G401 (cell line): ENCODE data around the gene RNH1. TPM values are rescaled to one million over a fixed set of nuclear protein-coding genes. Genes with fewer than 3 reads are reported as not detected.
A peak's percentile ranks its signal among the peaks of the same experiment; 100 is the strongest.

Experiments
- DNase-seq: peaks from one replicate; pipeline ENCODE4 v3.0.0-alpha.2; 2015; ENCODE audit warnings: low spot score
- in situ Hi-C: cut with HindIII; loops from 2 replicates; pipeline ENCODE4 v1.10.0; 2016; ENCODE audit warnings: low sequenced_read_pairs, mixed read lengths
- total RNA-seq: library from RNA; depleted of rRNA; stranded (reverse); fragments of >200 nt; shearing (Covaris generic); gene quantifications from 2 replicates; pipeline ENCODE4 v1.2.3, GENCODE V29; 2014; rRNA removed

Gene RNH1
- 164 and 168 TPM in 2 replicates for total RNA-seq

DNA sequence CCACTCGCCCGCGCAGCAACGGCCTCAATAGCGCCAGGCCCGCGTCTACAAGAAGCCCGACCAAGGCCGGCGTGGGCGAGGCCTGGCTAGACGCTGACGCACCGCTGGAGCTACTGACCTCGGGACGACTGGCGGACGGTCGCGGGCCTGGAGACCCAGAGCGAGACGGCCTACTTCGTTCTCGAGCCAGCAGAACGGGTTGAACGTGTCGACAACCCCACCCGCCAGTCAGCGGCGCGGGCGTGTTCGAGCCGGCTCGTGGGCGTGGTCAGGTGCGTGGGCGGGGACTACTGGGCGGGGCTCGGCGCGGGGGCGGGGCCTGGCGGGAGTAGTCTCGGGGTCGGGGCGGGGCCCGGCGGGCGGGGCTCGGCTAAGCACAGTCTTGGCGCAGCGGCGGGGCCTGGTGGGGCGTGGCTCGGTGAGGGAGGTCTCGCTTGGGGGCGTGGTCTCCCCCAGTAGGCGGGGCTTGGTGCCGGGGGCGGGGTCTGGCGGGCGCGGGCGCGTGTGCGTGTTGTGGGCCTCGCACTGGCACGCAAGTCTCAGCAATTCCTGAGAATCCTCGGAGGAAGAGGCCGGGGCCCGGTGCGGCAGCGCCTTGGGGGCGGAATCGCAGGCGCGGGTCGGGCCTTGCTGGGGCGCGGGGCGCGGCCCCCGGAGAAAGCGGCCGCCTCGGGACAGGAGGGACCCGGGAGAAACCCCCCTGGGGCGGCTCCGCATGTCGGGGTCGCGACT lies at the start of gene RNH1:
RNH1 (minus strand) TSS at position 248 of the 732 bp plus-strand sequence. CDS start 5,080 bp downstream, outside the sequence.
- DNase-seq = peak; percentile 91

DNA sequence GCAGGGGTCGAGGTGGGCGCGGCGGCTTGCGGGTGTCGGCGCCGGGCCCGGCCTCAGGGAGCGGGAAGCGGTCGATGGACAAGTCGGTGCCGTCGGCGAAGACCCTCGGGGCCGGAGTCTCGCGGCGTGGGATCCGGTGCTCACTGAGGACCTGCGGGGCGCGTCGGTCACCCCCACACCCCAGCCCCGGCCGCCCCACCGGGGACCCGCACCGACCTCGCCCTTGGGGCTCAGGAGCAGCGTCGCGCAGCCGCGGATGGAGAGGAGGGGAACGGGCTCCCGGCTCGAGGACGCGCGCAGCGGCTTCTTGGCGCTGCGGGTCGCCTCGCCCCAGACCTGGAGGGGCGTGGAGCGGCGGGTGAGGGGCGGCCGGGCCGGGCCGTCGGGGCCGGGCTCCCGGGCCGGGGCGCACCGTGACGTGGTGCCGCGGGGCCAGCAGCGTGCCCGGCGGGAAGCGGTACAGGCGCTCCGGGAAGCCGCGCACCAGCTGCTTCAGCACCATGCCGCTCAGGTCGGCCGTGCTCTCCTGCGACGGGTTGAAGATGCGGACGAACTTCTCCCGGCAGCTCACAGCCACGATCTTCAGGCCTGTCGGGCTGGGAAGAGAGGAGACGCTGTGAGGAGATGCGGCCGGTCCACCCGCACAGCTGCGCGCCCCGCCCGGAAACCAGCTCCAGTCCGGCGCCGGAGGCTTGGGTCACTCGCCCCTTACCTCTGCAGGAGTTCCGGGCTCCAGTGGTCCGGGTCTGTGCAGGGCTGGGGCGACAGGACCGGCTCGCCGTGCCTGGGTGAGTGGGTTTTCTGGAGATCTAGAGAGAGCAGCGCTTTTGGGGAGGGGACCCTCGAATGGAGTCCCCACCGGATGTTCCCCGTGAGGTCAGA lies 49.0 kb upstream of the RNH1 start:
- in situ Hi-C loops = no loop called here
- no peak for DNase-seq

More for the DNA sequence above, at the start of gene RNH1:
- in situ Hi-C loops = no loop called here

DNA sequence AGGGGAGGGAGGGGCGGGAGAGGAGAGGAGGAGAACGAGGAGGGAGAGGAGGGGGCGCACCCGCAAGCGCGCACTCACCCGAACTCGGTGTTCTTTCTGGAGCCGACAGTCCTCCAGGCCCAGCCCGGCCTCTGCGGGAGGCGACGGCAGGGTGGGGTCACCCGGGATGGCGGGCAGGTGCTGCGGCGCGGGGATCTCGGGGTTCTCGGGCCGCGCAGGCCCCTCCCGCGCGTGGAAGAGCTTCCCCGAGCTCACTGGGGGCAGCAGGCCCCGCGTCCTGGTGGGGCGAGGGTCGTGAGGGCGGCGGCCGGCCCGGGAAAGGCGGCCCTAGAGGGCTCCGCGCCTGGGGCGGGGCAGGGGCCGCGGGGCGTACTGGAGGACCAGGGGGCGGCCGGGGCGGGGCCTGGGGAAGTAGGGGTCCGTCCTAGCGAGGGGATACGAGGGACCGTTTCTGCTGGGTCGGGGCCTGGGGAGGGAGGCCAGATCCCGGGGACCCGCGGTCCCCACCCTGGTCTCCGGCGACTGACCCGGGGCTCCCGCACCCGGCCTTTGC lies 48.3 kb upstream of the RNH1 start:
- in situ Hi-C loops = no loop called here
- no peak for DNase-seq

DNA sequence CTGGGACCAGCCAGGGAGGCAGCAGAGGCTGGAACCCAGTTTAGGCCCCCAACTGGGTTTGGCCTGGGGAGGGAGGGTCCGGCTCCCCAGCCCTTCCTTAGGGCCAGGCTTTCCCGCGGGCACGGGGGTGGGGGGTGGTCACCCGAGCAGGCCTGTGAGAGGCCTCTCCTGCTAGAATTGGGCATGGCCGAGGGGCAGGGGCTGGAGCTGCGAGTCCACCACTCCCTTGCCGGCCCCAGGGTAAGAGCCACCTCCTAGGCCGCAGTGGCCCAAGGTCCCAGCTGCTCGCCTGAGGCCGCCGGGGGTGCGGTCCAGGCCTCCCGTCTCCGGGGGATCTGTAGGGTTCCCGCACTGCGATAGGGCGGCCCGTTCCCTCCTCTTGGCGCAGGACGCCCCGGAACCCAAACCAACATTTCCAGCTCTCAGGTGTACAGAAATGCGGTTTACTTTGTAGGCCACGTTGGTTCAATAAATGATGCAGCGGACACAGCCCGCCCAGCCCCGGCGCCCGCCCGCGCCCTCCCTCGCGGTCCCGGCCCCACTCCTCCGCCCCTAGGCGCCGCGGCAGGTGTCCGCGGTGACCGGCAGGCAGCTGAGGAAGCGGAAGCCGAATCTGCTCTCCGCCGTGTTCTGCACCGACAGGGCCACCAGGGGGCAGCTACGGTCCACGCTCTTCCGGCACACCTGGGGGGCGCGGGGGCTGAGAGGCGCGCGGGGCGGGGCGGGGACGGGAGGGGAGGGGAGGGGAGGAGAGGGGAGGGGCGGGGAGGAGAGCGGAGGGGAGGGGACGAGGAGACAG lies 47.6 kb upstream of the RNH1 start:
- peak; percentile 76 for DNase-seq
- in situ Hi-C loops = no loop called here

DNA sequence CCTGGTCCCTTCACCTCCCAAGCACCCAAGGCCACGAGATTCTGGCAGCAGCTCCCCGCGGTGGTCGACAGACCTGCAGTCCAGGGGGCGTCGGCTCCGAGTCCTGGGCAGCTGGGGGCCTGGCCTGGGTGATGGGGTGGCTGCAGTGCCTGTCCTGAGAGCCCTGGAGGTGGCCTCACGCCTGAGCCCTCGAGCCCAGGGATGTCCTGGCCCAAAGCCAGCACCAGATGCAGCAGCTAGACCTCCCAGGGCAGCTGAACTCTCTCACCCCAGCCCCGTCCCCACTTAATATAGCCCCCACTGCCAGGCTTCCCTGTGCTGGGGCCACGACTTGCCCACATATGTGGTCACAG lies 46.9 kb upstream of the RNH1 start:
- in situ Hi-C loops = no loop called here
- no peak for DNase-seq

DNA sequence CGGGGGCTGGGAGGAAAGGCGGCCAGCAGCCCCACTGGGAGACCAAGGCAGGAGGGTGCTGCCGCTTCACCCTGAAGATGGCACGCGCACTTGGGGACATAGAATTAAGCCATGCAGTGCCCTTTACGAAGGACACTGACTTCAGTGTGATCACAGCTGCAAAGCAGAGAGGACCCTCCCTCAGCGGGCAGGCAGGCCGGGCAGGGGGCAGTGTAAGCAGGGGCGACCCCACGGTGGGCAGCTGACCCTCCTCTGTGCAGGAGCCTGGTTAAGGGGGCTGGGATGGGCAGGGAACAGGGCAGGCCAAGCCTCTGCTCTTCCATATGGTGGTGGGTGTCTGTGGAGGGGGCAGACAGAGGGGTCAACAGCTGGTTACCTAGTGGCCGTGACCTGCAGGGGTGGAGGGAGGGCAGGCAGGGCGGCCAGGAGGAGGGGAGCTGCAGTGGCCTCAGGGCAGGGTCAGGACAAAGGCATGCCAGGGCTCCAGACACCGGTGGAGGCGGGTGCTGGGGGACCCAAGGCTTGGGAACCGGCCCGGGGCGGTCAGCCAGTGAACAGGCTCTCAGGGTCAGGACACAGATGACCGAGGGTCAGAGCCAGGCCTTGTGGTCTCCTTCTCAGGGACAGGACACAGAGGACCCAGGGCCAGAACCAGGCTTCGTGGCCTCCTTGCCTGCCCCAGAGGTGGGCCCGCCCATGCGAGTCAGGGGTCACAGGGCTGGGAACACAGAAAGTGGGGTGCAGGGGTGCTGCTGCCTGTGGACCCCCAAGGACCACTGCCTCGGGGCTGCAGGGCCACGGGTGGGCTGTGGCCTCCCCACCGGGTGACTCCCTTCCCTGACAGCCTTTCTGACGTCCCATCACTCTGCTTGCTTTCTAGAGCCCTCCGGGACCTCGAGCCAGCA lies 46.3 kb upstream of the RNH1 start:
- DNase-seq = no peak
- in situ Hi-C loops = no loop called here

DNA sequence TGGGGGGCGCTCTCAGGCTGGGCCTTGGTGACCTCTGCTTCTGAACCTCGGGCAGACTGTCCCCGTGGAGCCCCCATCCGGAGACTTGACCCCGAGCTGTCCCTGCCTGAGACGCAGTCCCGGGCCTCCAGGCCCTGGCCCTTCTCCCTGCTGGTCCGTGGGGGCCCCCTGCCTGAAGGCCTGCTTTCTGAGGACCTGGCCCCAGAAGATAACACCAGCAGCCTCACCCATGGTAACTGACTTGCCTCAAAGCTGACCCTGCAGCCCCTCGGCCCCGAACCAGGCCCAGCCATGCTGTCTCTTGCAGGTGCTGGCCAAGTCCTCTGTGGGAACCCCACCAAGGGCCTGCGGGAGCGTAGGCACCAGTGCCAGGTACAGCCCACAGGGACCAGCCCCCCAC lies 44.6 kb upstream of the RNH1 start:
- in situ Hi-C loops = no loop called here
- DNase-seq = no peak

DNA sequence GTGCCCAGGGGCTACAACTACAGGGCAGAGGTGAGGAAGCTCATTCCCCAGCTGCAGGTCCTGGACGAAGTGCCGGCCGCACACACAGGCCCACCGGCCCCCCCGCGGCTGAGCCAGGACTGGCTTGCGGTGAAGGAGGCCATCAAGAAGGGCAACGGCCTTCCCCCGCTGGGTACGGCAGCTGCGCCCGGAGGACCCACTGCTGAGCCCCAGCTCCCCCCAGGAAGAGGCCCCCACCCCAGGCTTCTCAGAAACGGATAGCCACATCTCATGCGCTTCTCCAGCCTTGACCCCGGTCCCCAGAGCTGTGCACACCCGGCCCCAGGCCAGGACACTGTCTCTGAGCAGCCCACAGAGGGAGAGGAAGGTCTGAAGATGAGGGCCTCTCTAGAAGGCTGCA lies 44.1 kb upstream of the RNH1 start:
- in situ Hi-C loops = no loop called here

DNA sequence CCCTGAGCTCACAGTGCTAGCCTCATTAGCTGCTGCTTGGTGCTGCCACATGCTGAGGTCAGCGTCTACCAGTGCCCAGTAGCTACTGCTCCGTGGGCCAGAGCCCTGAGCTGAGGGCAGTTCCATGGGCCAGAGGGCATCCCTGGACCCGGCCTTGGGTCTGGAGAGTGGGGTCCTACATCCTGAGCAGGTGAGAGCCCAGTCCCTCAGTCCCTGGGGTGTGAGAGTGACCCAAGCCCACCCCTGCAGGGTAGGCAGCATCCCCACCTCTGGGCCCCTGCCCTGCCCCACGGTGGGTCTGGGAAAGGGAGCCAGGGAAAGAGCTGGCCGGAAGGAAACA lies 43.7 kb upstream of the RNH1 start:
- DNase-seq = no peak
- in situ Hi-C loops = no loop called here

More for the DNA sequence above, 44.1 kb upstream of the RNH1 start:
- no peak for DNase-seq

DNA sequence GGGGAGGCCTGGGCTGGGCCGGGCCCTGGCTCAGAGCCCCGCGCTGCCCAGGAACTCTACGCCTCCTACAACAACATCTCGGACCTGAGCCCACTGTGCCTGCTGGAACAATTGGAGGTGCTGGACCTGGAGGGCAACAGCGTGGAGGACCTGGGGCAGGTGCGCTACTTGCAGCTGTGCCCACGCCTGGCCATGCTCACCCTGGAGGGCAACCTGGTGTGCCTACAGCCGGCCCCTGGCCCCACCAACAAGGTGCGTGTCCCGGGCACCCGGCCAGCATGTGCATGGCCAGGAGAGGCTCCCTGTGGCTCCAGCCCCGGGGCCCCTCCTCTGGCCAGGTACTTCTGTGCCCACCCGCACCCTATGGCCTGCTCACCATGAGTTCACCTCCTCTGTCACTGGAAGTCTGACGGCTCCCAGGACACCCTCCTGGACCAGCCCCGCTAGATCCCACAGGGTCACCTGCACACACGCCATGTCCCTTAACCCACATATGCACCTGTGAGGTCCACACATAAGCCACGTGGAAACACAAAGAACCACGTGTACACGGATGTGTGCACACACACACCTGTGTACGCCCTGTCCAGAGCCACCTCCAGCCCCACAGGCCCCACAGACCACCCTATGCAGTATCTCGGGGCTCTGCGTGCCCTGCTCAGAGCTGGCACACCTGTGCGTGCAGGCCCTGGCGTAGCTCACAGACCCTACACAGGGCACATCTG lies 43.1 kb upstream of the RNH1 start:
- DNase-seq = no peak
- in situ Hi-C loops = no loop called here

DNA sequence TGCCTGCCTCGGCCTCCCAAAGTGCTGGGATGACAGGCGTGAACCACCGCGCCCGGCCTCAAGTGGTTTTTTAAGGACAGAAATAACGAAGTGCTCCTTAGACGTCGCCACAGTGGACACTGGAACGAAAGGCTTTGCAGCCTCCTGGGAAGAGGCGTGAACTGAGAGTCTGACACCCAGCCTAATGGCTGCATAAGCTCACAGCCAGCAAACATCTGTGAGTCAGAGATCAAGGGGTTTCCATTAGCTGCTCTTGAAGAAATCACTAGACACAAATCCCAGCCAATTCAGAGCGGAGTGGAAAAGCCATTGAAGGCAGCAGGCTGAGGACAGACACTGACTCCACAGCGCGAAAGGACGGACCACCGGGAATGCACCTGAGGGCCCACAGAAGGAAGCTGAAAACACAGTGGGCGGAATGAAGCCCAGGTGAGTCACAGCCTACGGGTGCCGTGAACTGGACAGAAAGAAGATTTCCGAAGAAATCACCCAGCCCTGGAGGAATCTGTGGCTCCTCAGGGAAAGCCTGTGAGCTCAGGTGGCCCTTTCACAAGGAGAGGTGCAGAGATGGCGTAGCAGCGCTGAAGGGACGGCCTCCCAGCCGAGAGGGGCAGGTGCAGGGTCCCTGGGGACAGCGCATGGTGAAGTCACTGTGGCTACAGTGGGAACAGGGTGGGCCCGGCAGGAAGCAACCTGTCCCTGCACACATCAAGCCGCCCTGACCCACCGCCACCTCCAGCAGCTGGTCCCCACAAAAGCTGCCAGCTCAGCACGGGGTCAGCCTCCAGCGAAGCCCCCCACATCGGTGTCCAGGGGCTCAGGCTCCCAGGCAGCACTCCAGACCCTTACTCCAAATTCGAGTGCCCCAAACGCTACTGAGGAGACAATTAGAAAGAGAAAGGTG lies 41.9 kb upstream of the RNH1 start:
- no peak for DNase-seq
- in situ Hi-C loops = no loop called here

DNA sequence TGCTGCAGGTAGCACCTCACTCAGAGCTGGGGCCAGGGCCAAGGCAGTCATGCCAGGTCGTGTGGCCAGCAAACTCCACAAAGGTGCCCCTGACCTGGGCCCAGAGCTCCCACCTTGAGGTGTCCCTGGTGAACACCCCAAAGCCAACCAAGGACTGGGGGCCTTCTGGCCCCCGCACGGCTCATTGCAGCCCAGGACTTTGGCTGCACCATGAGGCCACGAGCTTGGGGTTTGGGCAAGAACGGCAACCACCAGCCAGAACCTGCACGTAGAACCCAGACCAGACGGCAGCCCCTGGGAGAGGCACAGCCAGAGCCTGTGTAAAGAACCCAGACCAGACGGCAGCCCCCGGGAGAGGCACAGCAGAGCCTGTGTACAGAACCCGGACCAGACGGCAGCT lies 38.1 kb upstream of the RNH1 start:
- no peak for DNase-seq
- in situ Hi-C loops = no loop called here

DNA sequence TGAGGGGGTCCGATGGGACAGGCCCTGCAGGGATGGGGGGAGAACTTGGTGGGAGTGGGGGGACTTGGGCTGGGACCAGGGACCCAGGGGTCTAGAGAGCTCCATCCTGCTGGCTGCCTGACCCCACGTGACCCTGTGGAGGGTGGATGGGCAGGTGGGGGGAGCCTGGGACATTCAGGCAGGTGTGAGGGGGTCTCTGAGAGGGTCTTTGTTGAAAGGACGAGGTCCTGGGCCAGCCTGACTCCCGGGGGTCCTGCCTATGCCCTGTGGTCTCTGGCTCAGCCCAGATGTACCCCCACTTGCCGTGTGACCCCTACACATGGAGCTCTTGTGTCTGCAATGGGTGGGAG lies 37.8 kb upstream of the RNH1 start:
- no peak for DNase-seq
- in situ Hi-C loops = no loop called here

DNA sequence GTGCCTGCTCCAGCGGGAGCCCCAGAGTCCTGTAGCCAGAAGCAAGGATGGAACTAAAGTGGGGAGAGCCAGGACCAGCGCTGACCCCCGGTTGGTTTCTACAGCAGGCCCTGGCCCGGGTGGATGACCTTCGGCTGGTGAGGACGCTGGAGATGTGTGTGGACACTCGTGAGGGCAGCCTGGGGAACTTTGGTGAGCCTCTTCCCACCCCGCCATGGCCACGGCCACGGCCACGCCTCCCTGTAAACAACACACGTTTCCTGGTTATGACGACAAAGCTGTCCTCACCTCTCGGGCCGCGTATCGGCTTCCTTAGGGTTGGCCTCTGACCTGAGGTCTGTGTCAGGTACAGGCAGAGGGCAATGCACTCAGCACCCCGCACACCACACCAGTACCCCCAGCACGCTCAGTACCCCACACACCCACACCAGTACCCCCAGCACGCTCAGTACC lies 34.4 kb upstream of the RNH1 start:
- in situ Hi-C loops = no loop called here
- no peak for DNase-seq

DNA sequence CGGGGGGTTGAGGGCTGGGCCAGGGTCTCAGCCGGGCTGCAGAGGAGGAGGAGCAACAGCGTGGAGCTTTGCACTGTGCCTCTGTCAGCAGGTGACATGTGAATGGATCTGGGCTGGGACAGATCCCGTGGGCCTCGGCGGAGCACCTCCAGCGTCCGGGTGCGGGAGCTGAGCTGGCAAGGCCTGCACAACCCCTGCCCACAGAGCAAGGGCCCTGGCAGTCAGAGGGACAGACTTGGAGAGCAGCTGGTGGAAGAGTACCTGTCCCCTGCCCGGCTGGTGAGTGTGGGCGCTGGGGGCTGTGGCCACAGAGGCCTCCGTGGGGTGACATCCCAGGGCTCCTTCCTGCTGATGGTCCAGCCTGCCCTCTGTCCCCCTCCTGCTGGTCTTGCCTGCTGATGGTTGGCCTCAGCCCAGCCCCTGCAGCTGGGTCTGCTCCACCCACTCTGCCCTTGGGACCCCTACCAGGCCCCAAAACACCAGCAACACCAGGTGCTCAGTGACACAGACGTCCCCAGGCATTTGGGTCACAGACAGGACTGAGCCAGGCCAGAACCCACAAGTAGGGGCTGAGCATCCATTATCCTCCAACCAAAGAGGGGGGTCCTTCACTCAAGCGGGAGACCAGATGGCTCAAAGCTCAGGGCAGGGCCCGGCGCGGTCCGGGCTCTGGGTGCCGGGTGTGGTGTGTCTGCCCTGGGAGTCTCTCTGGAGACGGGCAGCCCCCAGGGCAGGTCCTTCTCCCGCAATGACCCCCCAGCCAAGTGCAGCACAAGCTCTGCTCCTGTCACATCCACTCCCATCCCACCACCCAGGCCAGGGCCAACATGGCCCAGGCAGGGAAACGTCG lies 33.8 kb upstream of the RNH1 start:
- no peak for DNase-seq
- in situ Hi-C loops = no loop called here

DNA sequence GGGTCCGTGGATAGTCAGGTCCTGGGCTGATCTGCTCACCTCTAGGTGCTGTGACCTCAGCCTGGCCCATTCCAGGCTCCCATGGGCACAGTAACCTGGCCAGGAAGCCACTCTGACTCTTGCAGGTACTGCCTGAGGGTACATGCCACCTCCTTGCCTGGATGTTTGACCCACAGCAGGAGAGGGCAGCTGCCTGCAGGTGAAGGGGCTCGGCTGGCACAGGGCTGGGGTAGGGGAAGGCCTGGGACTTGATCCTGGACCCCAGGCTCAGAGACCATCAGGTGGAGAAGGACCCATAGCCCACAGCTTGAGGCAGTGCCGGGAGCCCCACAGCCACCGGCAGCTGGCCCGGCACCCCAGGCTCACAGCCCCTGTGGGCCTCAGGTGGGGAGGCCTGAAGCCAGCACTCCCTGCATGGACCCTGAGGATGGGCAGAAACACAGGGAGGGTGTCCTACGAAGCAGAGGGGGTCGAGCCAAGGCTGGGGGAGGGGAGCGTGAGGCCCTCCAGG lies 33.0 kb upstream of the RNH1 start:
- no peak for DNase-seq
- in situ Hi-C loops = no loop called here
